Erythroblast (primary cell): ENCODE results near the gene PGGT1B.

ENCODE experiments used
- GATA1 ChIP-seq: IDR thresholded peaks from 2 replicates; pipeline ENCODE4 v1.6.1; 2011; ENCODE audit warnings: low read depth, mild to moderate bottlenecking, control low read depth, low read length, moderate library complexity
- POLR2A ChIP-seq: IDR thresholded peaks from 2 replicates; pipeline ENCODE4 v1.6.1; 2011; ENCODE audit warnings: mild to moderate bottlenecking, low read length

- no peak for TF ChIP-seq POLR2A
- no peak for TF ChIP-seq GATA1
These were observed 96.9 kb downstream of the PGGT1B start for GRCh38 chr5:115165790-115166189.
